HG02943 (cell line): Measurements from ENCODE around the gene ACADM.
"Not testable (repeated sequence)": the region's sequence is repeated elsewhere in the genome, so short reads cannot be mapped to it uniquely, and the experiment has no call there.

Source experiments
- ATAC-seq: cut with Tn5 transposase; IDR thresholded peaks from one replicate; pipeline ENCODE4 v1.9.1; 2021; ENCODE audit warnings: mild to moderate bottlenecking, low read depth, moderate library complexity; ENCODE audit not compliant: unreplicated experiment

ACADM gene

GRCh38 chr1:75791022-75791421 is 66.5 kb downstream of the ACADM start:
- no peak for ATAC-seq

- no peak for ATAC-seq
Measured at GRCh38 chr1:75792091-75792490, 67.6 kb downstream of the ACADM start.

GRCh38 chr1:75794382-75794781 is 69.9 kb downstream of the ACADM start:
- no peak for ATAC-seq

GRCh38 chr1:75795703-75796193 is 71.2 kb downstream of the ACADM start:
- no peak for ATAC-seq

- ATAC-seq, result no peak
Measured at GRCh38 chr1:75796376-75797272, 72.1 kb downstream of the ACADM start, which contains the start of gene MSH4. Gene MSH4, plus strand, starts transcription at chr1:75796882. Its CDS starts 104 bp downstream, at chr1:75796986.

GRCh38 chr1:75797273-75797588 is 72.7 kb downstream of the ACADM start:
- ATAC-seq, result no peak

- no peak for ATAC-seq
Measured at GRCh38 chr1:75797606-75798216, 73.2 kb downstream of the ACADM start.

- not testable (repeated sequence) for ATAC-seq
Measured at GRCh38 chr1:75801480-75801879, 77.0 kb downstream of the ACADM start.

- ATAC-seq, result no peak
Measured at GRCh38 chr1:75808921-75809320, 84.4 kb downstream of the ACADM start.

- ATAC-seq, result not testable (repeated sequence)
Measured at GRCh38 chr1:75810113-75810512, 85.6 kb downstream of the ACADM start.

GRCh38 chr1:75811211-75811981 is 86.9 kb downstream of the ACADM start:
- no peak for ATAC-seq

GRCh38 chr1:75812065-75812464 is 87.6 kb downstream of the ACADM start:
- no peak for ATAC-seq
